ENCODE measurements around the gene CCNB2.

DNA sequence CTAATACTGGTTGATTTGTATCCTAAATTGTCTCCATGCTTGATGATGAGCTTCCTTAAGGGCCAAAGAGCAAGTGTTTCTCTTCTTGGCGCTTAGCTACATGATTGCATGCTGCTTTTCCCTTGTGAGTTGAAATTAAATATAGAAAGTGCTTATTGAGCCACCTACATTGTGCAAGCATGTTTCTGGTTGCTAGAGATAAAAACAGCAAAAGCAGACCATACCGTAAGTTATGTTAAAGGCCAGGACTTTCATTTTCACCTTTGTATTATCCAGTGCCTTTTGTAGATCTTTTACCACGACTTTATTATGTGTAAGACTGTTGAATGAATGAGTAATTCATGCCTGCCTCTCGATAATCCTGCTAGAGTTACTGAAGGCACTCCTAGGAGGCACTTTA is 41.9 kb upstream of the CCNB2 start:
- TF ChIP-seq, protein P1, sequence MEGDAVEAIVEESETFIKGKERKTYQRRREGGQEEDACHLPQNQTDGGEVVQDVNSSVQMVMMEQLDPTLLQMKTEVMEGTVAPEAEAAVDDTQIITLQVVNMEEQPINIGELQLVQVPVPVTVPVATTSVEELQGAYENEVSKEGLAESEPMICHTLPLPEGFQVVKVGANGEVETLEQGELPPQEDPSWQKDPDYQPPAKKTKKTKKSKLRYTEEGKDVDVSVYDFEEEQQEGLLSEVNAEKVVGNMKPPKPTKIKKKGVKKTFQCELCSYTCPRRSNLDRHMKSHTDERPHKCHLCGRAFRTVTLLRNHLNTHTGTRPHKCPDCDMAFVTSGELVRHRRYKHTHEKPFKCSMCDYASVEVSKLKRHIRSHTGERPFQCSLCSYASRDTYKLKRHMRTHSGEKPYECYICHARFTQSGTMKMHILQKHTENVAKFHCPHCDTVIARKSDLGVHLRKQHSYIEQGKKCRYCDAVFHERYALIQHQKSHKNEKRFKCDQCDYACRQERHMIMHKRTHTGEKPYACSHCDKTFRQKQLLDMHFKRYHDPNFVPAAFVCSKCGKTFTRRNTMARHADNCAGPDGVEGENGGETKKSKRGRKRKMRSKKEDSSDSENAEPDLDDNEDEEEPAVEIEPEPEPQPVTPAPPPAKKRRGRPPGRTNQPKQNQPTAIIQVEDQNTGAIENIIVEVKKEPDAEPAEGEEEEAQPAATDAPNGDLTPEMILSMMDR (IDR thresholded peaks at IDR 0.05; ENCODE audit: insufficient read depth, low read length) = no peak
- no peak for TF ChIP-seq POLR2AphosphoS5 (IDR thresholded peaks at IDR 0.05; ENCODE audit: low read depth)
- TF ChIP-seq SPI1 (IDR thresholded peaks at IDR 0.05; ENCODE audit: borderline replicate concordance, low read depth) = no peak
- no peak for TF ChIP-seq GABPA (IDR thresholded peaks at IDR 0.05; ENCODE audit: low read depth)

All from HL-60 (cell line).